Keratinocyte (primary cell): ENCODE results near the gene CASP8. TPM values are rescaled to one million over a fixed set of nuclear protein-coding genes. Genes with fewer than 3 reads are reported as not detected.
A peak's percentile ranks its signal among the peaks of the same experiment; 100 is the strongest.

ENCODE experiments used
- DNase-seq: peaks from one replicate; pipeline ENCODE4 v3.0.0-alpha.2; 2011; ENCODE audit warnings: low read depth, missing footprints, low spot score
- FAIRE-seq: peaks from 2 replicates; lab custom pipeline; 2011; peaks lifted over from hg19 to GRCh38; lab: Jason Lieb, UNC
- H2AFZ ChIP-seq: 2 replicates; pipeline ENCODE4 v1.6.0; 2012; ENCODE audit warnings: low read length, control low read depth, inconsistent platforms; ENCODE audit not compliant: control insufficient read depth
- H3K27ac ChIP-seq: 2 replicates; pipeline ENCODE4 v1.5.1; 2011; ENCODE audit warnings: low read length; ENCODE audit not compliant: control insufficient read depth, insufficient read depth
- H3K27me3 ChIP-seq: 3 replicates; pipeline ENCODE4 v1.6.0; 2011; ENCODE audit warnings: low read length; ENCODE audit not compliant: control insufficient read depth, insufficient read depth; ENCODE audit errors: extremely low read depth
- H3K36me3 ChIP-seq, 2 experiments: 2 replicates in 1 of 2; 3 replicates in 1 of 2; pipeline ENCODE4 v1.5.1; 2011; ENCODE audit warnings: low read length in 2 of 2, mild to moderate bottlenecking in 1 of 2; ENCODE audit not compliant: control insufficient read depth in 2 of 2, insufficient read depth in 2 of 2; ENCODE audit errors: extremely low read depth in 1 of 2
- H3K4me1 ChIP-seq: 3 replicates; pipeline ENCODE4 v1.5.1; 2011; ENCODE audit warnings: low read length; ENCODE audit not compliant: control insufficient read depth, insufficient read depth; ENCODE audit errors: extremely low read depth
- H3K4me2 ChIP-seq: 3 replicates; pipeline ENCODE4 v1.6.0; 2011; ENCODE audit warnings: low read depth, low read length; ENCODE audit not compliant: control insufficient read depth, insufficient read depth; ENCODE audit errors: extremely low read depth
- H3K4me3 ChIP-seq, 3 experiments: fragments of 200-600 bp in 1 of 3; sonication (generic) in 1 of 3; 2 replicates in 2 of 3; 3 replicates in 1 of 3; pipeline ENCODE4 v1.5.1; 2011 to 2016; ENCODE audit warnings: low read length in 3 of 3, mild to moderate bottlenecking in 3 of 3, control low read depth in 2 of 3, inconsistent platforms in 1 of 3, low read depth in 1 of 3, mixed read lengths in 1 of 3, mixed run types in 1 of 3, moderate library complexity in 1 of 3; ENCODE audit not compliant: control insufficient read depth in 2 of 3, insufficient read depth in 2 of 3; ENCODE audit errors: extremely low read depth in 1 of 3
- H3K79me2 ChIP-seq: 2 replicates; pipeline ENCODE4 v1.6.0; 2012; ENCODE audit warnings: low read length; ENCODE audit not compliant: control insufficient read depth, insufficient read depth
- H3K9ac ChIP-seq: 3 replicates; pipeline ENCODE4 v1.6.0; 2011; ENCODE audit warnings: low read length; ENCODE audit not compliant: control insufficient read depth, insufficient read depth; ENCODE audit errors: extremely low read depth
- H3K9me1 ChIP-seq: 3 replicates; pipeline ENCODE4 v1.6.0; 2011; ENCODE audit warnings: low read length; ENCODE audit not compliant: control insufficient read depth, insufficient read depth; ENCODE audit errors: extremely low read depth
- H3K9me3 ChIP-seq: 2 replicates; pipeline ENCODE4 v1.5.1; 2012; ENCODE audit warnings: low read depth, low read length; ENCODE audit not compliant: control insufficient read depth
- H4K20me1 ChIP-seq: 3 replicates; pipeline ENCODE4 v1.6.0; 2011; ENCODE audit warnings: low read length; ENCODE audit not compliant: control insufficient read depth, insufficient read depth; ENCODE audit errors: extremely low read depth
- CTCF ChIP-seq, 3 experiments: IDR thresholded peaks in 1 of 3; conservative IDR thresholded peaks in 1 of 3; optimal IDR thresholded peaks in 1 of 3; 2 replicates in 2 of 3; 3 replicates in 1 of 3; pipeline versions ENCODE3 to v1.5.1; 2011; ENCODE audit warnings: low read length in 3 of 3, mild to moderate bottlenecking in 3 of 3, moderate library complexity in 2 of 3, control low read depth in 1 of 3, inconsistent platforms in 1 of 3; ENCODE audit not compliant: insufficient read depth in 2 of 3; ENCODE audit errors: extremely low read depth in 1 of 3
- EZH2 ChIP-seq: IDR thresholded peaks from one replicate; pipeline ENCODE4 v1.6.1; 2012; ENCODE audit warnings: inconsistent platforms, mild to moderate bottlenecking, low read length, moderate library complexity
- dilution Hi-C: fragments of 300-500 bp; cut with MboI; formaldehyde crosslinking; loops from one replicate; pipeline ENCODE4 v1.7.0; 2020; ENCODE audit warnings: low sequenced_read_pairs; ENCODE audit not compliant: extremely low pct_ligation_motif_present
- polyA plus RNA-seq, 5 experiments: library from polyadenylated mRNA; depleted of rRNA in 3 of 5; stranded (reverse) in 3 of 5; stranded (forward) in 1 of 5; unstranded in 1 of 5; fragments of >200 nt; gene quantifications; 1 replicate in 1 of 5; 2 replicates in 3 of 5; 3 replicates in 1 of 5; pipeline versions ENCODE4 v1.2.1 to v1.2.3, GENCODE V29; 2011 to 2012; ENCODE audit warnings: missing spikeins in 2 of 5, low read depth in 1 of 5, low replicate concordance in 1 of 5

CASP8 gene
- polyA plus RNA-seq, 1 donor (not counting 4 experiments of a cell fraction or from before 2014, with no cell fraction given): 27.0 TPM

DNA sequence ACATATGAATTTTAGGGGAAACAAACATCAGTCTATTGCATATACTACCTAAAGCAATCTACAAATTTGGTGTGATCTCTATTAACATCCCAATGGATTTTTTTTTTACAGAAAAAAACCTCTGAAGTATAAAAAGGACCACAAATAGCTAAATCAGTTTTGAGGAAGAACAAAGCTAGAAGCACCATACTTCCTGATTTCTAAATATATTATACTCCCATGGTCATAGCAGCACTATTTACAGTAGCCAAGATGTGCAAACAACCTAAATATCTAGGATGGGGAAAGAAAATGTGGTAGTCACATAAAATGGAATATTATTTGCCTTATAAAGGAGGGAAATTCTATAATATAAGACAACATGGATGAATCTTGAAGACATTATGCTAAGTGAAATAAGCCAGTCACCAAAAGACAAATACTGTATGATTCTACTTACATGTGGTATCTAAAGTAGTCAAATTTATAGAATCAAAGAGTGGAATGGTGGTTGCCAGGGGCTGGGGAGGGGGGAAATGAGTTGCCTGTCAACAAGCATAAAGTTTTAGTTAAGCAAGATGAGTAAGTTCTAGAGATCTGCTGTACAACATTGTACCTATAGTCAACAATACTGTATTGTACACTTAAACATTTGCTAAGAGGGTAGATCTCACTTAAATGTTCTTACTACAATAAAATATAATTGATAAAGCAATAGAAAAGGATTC is 17.6 kb upstream of the CASP8 start:
- H3K9me1 ChIP-seq: no peaks in the 10 kb centered on the region
- H3K9me3 ChIP-seq: no peaks in the 10 kb centered on the region
- H2AFZ ChIP-seq: no peak overlapping the region
- dilution Hi-C loops: no loop called here
- peaks cover 0 to 1% of the 10 kb centered on the region in 2 experiments for H3K36me3 ChIP-seq
- H3K27ac ChIP-seq: no peak overlapping the region
- no peak overlapping the region for H3K4me2 ChIP-seq
- DNase-seq (no peak), FAIRE-seq (no peak)
- no peak overlapping the region for H3K4me3 ChIP-seq
- no peaks in the 10 kb centered on the region for H3K79me2 ChIP-seq
- H3K9ac ChIP-seq: no peak overlapping the region
- TF ChIP-seq CTCF (optimal IDR thresholded peaks at IDR 0.05 in 1 of 3, IDR thresholded peaks at IDR 0.05 in 1 of 3, conservative IDR thresholded peaks at IDR 0.05 in 1 of 3; ENCODE audit: extremely low read depth in 1 of 3, insufficient read depth in 2 of 3, low read length in 3 of 3) (no peak), EZH2 (no peak)
- H4K20me1 ChIP-seq: no peaks in the 10 kb centered on the region
- H3K4me1 ChIP-seq: no peaks in the 10 kb centered on the region
- no peaks in the 10 kb centered on the region for H3K27me3 ChIP-seq

DNA sequence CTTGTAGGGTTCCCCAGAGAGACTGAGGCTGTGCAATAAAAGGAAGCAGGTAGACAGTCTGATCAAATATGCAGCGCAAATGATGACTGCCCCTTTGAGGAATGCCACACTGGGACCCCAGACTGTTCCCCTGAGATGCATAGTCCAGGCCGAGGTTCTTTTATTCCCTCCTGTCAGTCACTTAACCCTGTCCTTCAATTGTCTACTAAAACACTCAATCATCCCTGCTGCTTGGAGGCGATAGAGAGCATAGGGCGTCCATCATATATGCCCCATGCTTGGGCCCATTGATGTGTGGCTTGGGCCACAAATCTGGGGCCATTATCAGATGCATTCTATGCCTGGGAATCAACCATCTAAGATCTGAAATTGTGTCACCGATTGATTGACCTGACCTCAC is 15.5 kb upstream of the CASP8 start:
- H3K4me1 ChIP-seq: no peaks in the 10 kb centered on the region
- no peak overlapping the region for H3K27ac ChIP-seq
- no peak overlapping the region for H3K9ac ChIP-seq
- H3K4me2 ChIP-seq: no peak overlapping the region
- FAIRE-seq: no peak
- no peaks in the 10 kb centered on the region for H4K20me1 ChIP-seq
- no peaks in the 10 kb centered on the region for H3K27me3 ChIP-seq
- no peaks in the 10 kb centered on the region for H3K9me1 ChIP-seq
- dilution Hi-C loops: no loop called here
- no peak overlapping the region for H3K4me3 ChIP-seq
- peak in 1 of 3 experiments; percentile 9 for TF ChIP-seq CTCF (optimal IDR thresholded peaks at IDR 0.05 in 1 of 3, IDR thresholded peaks at IDR 0.05 in 1 of 3, conservative IDR thresholded peaks at IDR 0.05 in 1 of 3; ENCODE audit: extremely low read depth in 1 of 3, insufficient read depth in 2 of 3, low read length in 3 of 3)
- no peak for TF ChIP-seq EZH2
- H3K79me2 ChIP-seq: no peaks in the 10 kb centered on the region
- no peak for DNase-seq
- no peaks in the 10 kb centered on the region for H3K9me3 ChIP-seq
- H3K36me3 ChIP-seq: peaks cover 0 to 1% of the 10 kb centered on the region in 2 experiments
- H2AFZ ChIP-seq: no peak overlapping the region
